OCI-LY7 (cell line): ENCODE data around the gene TOP2B. TPM values are rescaled to one million over a fixed set of nuclear protein-coding genes. Genes with fewer than 3 reads are reported as not detected.

ENCODE experiments used
- BruUV-seq: library from RNA; stranded (reverse); fragments of 400-500 nt; replicated peaks from 2 replicates; lab custom pipeline; 2021; lab: Mats Ljungman, UMichigan
- CTCF ChIA-PET: fragments of 300-600 bp; sonication (Branson Sonifier 250); formaldehyde crosslinking; loops from one replicate; lab custom pipeline; 2022; ENCODE audit warnings: antibody characterized with exemption; ENCODE audit not compliant: unreplicated experiment; lab: Charles Lee
- POLR2A ChIA-PET: fragments of 300-600 bp; sonication (Branson Sonifier 250); formaldehyde crosslinking; loops from one replicate; lab custom pipeline; 2022; ENCODE audit warnings: antibody characterized with exemption; lab: Charles Lee
- DNase-seq: peaks from one replicate; pipeline ENCODE4 v3.0.0-alpha.2; 2015; ENCODE audit warnings: low spot score
- H2AFZ ChIP-seq: fragments of 200-600 bp; sonication (generic), shearing (Covaris generic); 2 replicates; pipeline ENCODE4 v1.6.1; 2014; ENCODE audit warnings: mild to moderate bottlenecking, antibody characterized with exemption, low read length, moderate library complexity
- H3K27ac ChIP-seq: fragments of 200-600 bp; sonication (generic); 2 replicates; pipeline ENCODE4 v1.5.1; 2014; ENCODE audit warnings: mixed run types, low read depth, mild to moderate bottlenecking, moderate library complexity, low read length, inconsistent platforms; ENCODE audit not compliant: poor library complexity, severe bottlenecking
- H3K36me3 ChIP-seq: fragments of 200-600 bp; sonication (generic); 2 replicates; pipeline ENCODE4 v1.6.1; 2014; ENCODE audit warnings: mild to moderate bottlenecking, antibody characterized with exemption, low read length, moderate library complexity, mixed read lengths; ENCODE audit not compliant: insufficient read depth
- H3K4me1 ChIP-seq: fragments of 200-600 bp; sonication (generic); 2 replicates; pipeline ENCODE4 v1.5.1; 2014; ENCODE audit warnings: mild to moderate bottlenecking, low read length; ENCODE audit not compliant: insufficient read depth, poor library complexity, severe bottlenecking
- H3K4me2 ChIP-seq: fragments of 200-600 bp; sonication (generic); 2 replicates; pipeline ENCODE4 v1.6.1; 2014; ENCODE audit warnings: mild to moderate bottlenecking, low read length
- H3K4me3 ChIP-seq: fragments of 200-600 bp; sonication (generic); 2 replicates; pipeline ENCODE4 v1.5.1; 2014; ENCODE audit warnings: mild to moderate bottlenecking, low read depth, low read length; ENCODE audit not compliant: poor library complexity, severe bottlenecking
- H3K79me2 ChIP-seq: fragments of 200-600 bp; sonication (generic); 2 replicates; pipeline ENCODE4 v1.6.1; 2016; ENCODE audit warnings: low read depth, mild to moderate bottlenecking, low read length, moderate library complexity, mixed read lengths; ENCODE audit not compliant: insufficient read depth
- H3K9me2 ChIP-seq: fragments of 200-600 bp; sonication (generic); 2 replicates; pipeline ENCODE4 v1.6.1; 2016; ENCODE audit warnings: mild to moderate bottlenecking, low read length, mixed read lengths; ENCODE audit not compliant: insufficient read depth
- H3K9me3 ChIP-seq: fragments of 200-600 bp; sonication (generic); 2 replicates; pipeline ENCODE4 v1.6.1; 2014; ENCODE audit warnings: mild to moderate bottlenecking, mixed run types, low read length, mixed read lengths
- H4K20me1 ChIP-seq: fragments of 200-600 bp; sonication (generic); 2 replicates; pipeline ENCODE4 v1.6.1; 2014; ENCODE audit warnings: mild to moderate bottlenecking, antibody characterized with exemption, low read length, moderate library complexity, mixed read lengths; ENCODE audit not compliant: insufficient read depth
- EZH2phosphoT487 ChIP-seq: fragments of 200-600 bp; sonication (generic); IDR thresholded peaks from 2 replicates; pipeline ENCODE4 v1.6.1; 2018; ENCODE audit warnings: low read depth, borderline replicate concordance, mild to moderate bottlenecking, mixed run types, antibody characterized with exemption, low read length, moderate library complexity, mixed read lengths
- intact Hi-C: fragments of 100-400 bp; cut with micrococcal nuclease; formaldehyde crosslinking; loops from one replicate; pipeline ENCODE4 v1.10.0; 2022; ENCODE audit not compliant: unreplicated experiment
- total RNA-seq, 2 experiments: library from RNA; depleted of rRNA in 1 of 2; stranded (reverse); fragments of >200 nt in 1 of 2; shearing (Covaris generic) in 1 of 2; gene quantifications; 2 replicates each; pipeline ENCODE4 v1.2.3, GENCODE V29; 2014 to 2022
- TF ChIP-seq, protein P1 (sequence below): fragments of 200-600 bp; sonication (generic); conservative IDR thresholded peaks from 2 replicates; pipeline ENCODE4 v1.5.1; 2014; ENCODE audit warnings: mild to moderate bottlenecking, antibody characterized with exemption, low read length, moderate library complexity, mixed read lengths

TOP2B gene
- total RNA-seq, 2 experiments from 2014 or later = 162 to 264 TPM

DNA sequence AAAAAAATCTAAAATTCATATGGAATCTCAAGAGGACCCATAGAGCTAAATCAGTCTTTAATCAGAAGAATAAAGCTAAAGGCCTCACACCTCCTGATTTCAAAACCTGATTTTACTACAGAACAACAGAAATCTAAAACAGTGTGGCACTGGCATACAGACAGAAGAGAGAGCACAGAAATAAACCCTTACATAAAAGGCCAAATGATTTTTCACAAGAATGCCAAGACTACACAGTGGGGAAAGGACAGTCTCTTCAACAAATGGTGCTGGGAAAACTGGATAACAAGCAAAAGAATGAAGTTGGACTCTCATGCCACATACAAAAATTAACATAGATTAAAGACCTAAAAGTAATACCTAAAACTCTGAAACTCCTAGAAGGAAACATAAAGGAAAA is 10.1 kb downstream of the TOP2B start:
- TF ChIP-seq, protein P1, sequence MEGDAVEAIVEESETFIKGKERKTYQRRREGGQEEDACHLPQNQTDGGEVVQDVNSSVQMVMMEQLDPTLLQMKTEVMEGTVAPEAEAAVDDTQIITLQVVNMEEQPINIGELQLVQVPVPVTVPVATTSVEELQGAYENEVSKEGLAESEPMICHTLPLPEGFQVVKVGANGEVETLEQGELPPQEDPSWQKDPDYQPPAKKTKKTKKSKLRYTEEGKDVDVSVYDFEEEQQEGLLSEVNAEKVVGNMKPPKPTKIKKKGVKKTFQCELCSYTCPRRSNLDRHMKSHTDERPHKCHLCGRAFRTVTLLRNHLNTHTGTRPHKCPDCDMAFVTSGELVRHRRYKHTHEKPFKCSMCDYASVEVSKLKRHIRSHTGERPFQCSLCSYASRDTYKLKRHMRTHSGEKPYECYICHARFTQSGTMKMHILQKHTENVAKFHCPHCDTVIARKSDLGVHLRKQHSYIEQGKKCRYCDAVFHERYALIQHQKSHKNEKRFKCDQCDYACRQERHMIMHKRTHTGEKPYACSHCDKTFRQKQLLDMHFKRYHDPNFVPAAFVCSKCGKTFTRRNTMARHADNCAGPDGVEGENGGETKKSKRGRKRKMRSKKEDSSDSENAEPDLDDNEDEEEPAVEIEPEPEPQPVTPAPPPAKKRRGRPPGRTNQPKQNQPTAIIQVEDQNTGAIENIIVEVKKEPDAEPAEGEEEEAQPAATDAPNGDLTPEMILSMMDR = no peak
- TF ChIP-seq EZH2phosphoT487 = no peak
- Histone ChIP-seq H3K9me3 (peaks cover 48% of the 10 kb centered on the region), H3K36me3 (peaks cover 76% of the 10 kb centered on the region), H3K79me2 (peaks cover 100% of the 10 kb centered on the region), H3K9me2 (no peaks in the 10 kb centered on the region), H3K27ac (no peak overlapping the region), H4K20me1 (peaks cover 18% of the 10 kb centered on the region; the same call in 1 of the 2 replicates), H3K4me2 (no peak overlapping the region), H2AFZ (no peak overlapping the region), H3K4me3 (no peak overlapping the region), H3K4me1 (peaks cover 23% of the 10 kb centered on the region)
- no TSS peak for BruUV-seq
- intact Hi-C loops = no loop called here
- ChIA-PET POLR2A (interaction anchor here (0.5 to 1.7 kb wide), 5 partner anchors 11 to 256 kb away, joined by 3 to 6 read pairs (median 4); no protein-coding TSS in a partner anchor), CTCF (no interaction called here)
- DNase-seq = no peak

DNA sequence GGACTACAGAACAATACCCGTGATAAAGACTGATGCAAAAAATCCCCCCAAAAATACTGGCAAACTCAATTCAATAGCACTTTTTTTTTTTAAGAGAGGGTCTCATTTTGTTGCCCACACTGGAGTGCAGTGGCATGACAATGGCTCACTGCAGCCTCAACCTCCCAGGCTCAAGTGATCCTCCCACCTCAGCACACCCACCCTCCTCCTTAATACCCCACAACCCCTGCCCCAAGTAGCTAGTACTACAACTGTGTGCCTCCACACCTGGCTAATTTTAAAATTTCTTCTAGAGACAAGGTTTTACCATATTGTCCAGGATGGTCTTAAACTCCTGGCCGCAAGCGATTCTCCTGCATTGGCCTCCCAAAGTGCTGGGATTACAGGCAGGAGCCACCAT is 11.4 kb downstream of the TOP2B start:
- no peaks in the 10 kb centered on the region for H3K9me2 ChIP-seq
- peaks cover 84% of the 10 kb centered on the region for H3K36me3 ChIP-seq
- ChIA-PET POLR2A (no interaction called here), CTCF (interaction anchor here (0.6 kb wide), 1 partner anchor 201 kb away, joined by 3 read pairs; no protein-coding TSS in a partner anchor)
- H4K20me1 ChIP-seq = peaks cover 10% of the 10 kb centered on the region; the same call in 1 of the 2 replicates
- no peak overlapping the region for H3K4me2 ChIP-seq
- H3K79me2 ChIP-seq = peaks cover 100% of the 10 kb centered on the region
- H3K27ac ChIP-seq = no peak overlapping the region
- TF ChIP-seq, protein P1 = no peak
- no peak for TF ChIP-seq EZH2phosphoT487
- no TSS peak for BruUV-seq
- H2AFZ ChIP-seq = no peak overlapping the region
- peaks cover 59% of the 10 kb centered on the region for H3K9me3 ChIP-seq
- DNase-seq = no peak
- intact Hi-C loops = no loop called here
- peaks cover 18% of the 10 kb centered on the region for H3K4me1 ChIP-seq
- no peak overlapping the region for H3K4me3 ChIP-seq

DNA sequence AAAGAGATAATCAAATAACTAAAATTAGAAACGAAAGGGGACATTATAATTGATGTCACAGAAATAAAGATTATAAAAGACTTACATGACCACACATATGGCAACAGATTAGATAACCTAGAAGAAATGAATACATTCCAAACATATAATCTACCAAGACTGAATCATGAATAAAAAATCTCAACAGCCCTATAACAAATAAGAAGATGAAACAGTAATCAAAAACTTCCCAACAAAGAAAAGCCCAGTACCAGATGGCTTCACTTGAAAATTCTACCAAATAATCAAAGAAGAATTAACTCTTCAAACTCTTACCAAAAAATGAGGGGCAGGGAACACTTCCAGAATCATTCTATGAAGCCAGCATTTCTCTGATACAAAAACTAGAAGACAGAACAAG is 11.8 kb downstream of the TOP2B start:
- Histone ChIP-seq H3K9me2 (no peaks in the 10 kb centered on the region), H3K79me2 (peaks cover 100% of the 10 kb centered on the region), H3K4me3 (no peak overlapping the region), H3K36me3 (peaks cover 88% of the 10 kb centered on the region), H4K20me1 (peaks cover 11% of the 10 kb centered on the region), H3K27ac (no peak overlapping the region), H3K4me2 (no peak overlapping the region), H2AFZ (no peak overlapping the region), H3K9me3 (peaks cover 59% of the 10 kb centered on the region), H3K4me1 (peaks cover 22% of the 10 kb centered on the region)
- TF ChIP-seq, protein P1 = no peak
- BruUV-seq = no TSS peak
- intact Hi-C loops = no loop called here
- CTCF ChIA-PET = no interaction called here
- POLR2A ChIA-PET = interaction anchor here (0.7 kb wide), 1 partner anchor 166 kb away, joined by 3 read pairs; no protein-coding TSS in a partner anchor
- DNase-seq = no peak
